GM12873 (cell line): Measurements from ENCODE around the gene ANXA6.

ENCODE experiments used
- TF ChIP-seq, protein P1 (sequence below): IDR thresholded peaks from 2 replicates; pipeline ENCODE4 v1.5.1; 2012; ENCODE audit warnings: low read depth, mild to moderate bottlenecking, moderate library complexity, low read length, control low read depth; ENCODE audit not compliant: insufficient read depth; ENCODE audit errors: missing control alignments

The ANXA6 gene

DNA sequence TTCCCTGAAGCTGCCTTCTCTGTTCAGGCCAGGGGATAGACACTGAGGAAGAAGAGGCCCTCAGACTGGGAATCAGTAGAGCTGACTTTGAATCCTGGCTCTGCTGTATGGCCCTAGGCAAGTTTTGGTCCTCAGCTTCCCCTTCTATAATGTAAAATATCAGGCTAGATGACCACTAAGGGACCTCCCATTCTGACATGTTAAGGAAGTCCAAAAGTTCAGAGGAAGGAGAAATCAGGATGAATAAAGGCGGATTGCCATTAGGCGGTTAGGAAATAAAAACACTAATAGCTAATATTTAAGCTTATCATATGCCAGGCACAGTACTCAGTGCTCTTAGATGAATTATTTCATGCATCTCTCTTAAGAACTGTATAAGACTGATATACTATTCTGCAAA is 67.9 kb downstream of the ANXA6 start:
- TF ChIP-seq, protein P1, sequence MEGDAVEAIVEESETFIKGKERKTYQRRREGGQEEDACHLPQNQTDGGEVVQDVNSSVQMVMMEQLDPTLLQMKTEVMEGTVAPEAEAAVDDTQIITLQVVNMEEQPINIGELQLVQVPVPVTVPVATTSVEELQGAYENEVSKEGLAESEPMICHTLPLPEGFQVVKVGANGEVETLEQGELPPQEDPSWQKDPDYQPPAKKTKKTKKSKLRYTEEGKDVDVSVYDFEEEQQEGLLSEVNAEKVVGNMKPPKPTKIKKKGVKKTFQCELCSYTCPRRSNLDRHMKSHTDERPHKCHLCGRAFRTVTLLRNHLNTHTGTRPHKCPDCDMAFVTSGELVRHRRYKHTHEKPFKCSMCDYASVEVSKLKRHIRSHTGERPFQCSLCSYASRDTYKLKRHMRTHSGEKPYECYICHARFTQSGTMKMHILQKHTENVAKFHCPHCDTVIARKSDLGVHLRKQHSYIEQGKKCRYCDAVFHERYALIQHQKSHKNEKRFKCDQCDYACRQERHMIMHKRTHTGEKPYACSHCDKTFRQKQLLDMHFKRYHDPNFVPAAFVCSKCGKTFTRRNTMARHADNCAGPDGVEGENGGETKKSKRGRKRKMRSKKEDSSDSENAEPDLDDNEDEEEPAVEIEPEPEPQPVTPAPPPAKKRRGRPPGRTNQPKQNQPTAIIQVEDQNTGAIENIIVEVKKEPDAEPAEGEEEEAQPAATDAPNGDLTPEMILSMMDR, result no peak

DNA sequence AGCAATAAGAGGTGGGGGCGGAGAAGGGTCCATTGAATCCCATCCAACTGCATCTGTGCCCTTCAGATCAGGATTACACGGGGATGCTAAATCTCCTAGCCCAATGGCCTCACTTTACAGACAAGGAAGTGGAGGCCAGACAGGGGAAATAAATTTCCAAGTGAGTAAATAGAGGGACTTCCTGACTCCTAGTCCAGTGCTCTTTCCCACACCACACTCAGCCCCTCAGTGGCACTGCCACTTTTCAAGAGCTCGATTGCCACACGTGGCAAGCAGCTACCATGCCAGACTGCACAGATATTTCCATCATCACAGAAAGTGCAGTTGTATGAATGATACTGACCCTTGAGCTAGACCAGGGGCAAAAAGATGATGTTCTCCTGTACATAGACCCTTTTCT is 68.6 kb downstream of the ANXA6 start:
- TF ChIP-seq, protein P1, result no peak

DNA sequence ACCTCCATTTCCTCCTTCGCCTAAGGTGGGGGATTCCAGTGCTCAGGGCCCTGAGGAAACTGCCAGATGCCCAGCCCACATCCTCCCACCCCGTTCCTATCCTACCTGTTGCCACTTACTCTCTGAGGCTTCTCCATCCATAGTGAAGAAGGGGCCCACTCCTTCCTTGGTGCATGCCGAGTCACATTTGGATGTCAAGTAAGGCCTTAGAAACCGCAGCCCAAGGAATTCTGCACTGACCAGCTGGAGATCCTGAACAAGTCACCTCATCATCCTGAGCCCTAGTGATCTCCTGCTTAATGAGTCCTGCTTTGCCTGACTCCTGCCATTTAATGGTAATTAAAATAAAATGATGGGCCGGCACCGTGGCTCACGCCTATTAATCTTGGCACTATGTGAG is 70.1 kb downstream of the ANXA6 start:
- TF ChIP-seq, protein P1, result no peak

DNA sequence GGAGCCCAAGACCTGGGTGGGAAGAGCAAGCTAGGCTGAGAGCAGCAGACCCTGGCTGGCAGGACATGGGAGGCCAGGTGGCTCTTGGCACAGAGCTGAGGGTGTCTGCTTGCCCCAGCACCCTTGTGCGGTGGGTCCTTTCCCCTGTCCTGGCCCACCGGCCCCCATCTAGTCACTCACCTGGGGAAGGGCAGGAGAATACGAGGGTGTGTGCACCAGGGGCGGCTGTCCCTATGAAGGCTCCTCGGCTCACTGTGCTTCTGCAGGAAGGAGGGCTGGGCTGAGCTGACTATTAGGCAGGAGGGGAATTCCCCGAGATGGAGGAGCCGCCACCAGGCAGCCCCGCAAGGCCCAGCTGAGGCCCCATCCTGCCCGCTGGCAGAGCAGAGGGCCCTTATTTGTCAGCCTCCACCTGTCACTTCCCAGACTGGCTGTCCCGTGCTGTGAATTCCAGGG is 70.6 kb downstream of the ANXA6 start:
- TF ChIP-seq, protein P1, result no peak

DNA sequence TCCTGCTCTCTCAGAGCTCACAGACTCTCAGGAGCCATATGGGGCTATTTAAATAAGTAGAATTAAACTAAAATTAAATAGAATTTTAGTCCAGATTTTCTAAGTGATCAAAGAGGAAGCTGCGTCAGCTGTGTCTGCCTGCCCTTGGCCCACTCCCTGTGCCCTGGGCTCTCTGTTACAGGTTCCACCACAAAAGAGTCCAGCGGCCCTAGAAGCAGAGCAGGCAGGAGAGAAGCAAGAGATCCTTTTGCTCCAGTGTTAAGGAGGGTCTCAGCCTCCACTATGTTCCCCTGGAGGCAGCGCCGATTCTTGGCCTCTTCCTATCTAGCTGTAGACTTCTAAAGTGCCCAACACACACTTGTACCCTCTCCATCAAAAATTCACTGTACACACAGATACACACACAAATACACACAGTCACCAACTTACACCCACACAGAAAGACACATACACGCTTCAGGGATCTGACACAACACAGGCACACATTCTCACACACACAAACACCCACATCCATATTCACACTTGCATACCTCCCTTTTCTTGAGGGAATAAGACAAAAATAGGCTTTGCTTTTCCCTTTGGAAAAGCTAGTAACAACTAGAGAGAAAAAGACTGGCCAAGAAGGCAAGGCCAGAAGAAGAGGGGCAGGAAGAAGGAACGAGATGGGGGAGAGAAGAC is 71.2 kb downstream of the ANXA6 start:
- TF ChIP-seq, protein P1, result no peak

DNA sequence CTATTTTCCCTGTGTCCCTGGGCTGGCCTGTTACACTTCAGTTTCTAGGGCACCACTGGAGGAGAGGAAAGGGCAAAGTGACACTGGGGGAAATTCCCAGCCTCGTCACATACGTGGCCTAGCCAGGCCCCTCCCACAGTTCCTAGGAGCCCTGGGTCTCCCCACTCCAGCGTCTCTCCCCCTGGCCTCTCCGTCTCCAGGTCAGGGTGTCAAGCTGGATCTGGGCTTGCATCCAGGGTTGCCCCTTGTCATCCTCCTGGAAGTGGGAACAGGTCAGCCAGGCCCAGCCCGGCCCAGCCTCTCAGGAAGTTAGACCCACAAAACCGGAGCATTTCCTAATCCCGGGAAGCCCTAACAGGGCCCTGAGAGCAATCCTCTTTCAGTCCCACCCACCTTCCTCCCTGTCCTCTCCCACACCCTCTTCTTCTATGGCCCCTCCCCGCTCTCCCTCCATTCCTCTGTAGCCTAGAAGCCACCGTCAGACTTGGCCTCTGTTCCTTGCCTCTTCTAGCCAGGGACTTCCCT is 72.0 kb downstream of the ANXA6 start:
- TF ChIP-seq, protein P1, result no peak

DNA sequence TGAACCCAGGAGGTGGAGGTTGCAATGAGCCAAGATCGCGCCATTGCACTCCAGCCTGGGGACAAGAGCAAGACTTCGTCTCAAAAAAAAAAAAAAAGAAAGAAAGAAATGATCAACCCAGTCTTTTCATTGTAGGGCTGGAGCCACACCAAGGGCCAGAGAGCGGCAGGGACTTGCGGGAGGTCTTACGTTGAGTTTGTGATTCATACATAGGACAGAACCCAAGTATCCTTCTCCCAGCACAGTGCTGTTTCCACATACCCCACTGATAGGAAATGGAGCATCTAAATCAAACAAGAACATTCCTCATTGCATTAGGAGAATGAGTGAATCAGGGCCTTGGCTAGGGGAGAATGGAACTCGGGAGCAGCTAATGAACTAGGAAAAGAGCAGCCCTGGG is 73.2 kb downstream of the ANXA6 start:
- TF ChIP-seq, protein P1, result no peak
